K562 (cell line): ENCODE data around the gene AFDN. TPM values are rescaled to one million over a fixed set of nuclear protein-coding genes. Genes with fewer than 3 reads are reported as not detected.

ENCODE experiments used
- ATF7 ChIP-seq: fragments of 450-650 bp; IDR thresholded peaks from 2 replicates; pipeline ENCODE4 v1.7.1; 2014; ENCODE audit warnings: mild to moderate bottlenecking, moderate library complexity
- DIDO1 ChIP-seq: fragments of 450-650 bp; IDR thresholded peaks from 2 replicates; pipeline ENCODE4 v1.6.1; 2016; ENCODE audit warnings: low read depth, missing biosample characterization, missing genetic modification characterization
- MAFF ChIP-seq: IDR thresholded peaks from 2 replicates; pipeline ENCODE4 v1.6.1; 2012; ENCODE audit warnings: low read length, improper control_type of control experiment
- POLR3A ChIP-seq: IDR thresholded peaks from 2 replicates; pipeline ENCODE4 v1.6.1; 2011; ENCODE audit warnings: borderline replicate concordance, mild to moderate bottlenecking, moderate library complexity; ENCODE audit not compliant: insufficient read length, insufficient read depth; ENCODE audit errors: extremely low read depth
- RAD51 ChIP-seq: fragments of 450-650 bp; IDR thresholded peaks from 2 replicates; pipeline ENCODE4 v1.7.1; 2016; ENCODE audit warnings: low read depth, mild to moderate bottlenecking, borderline replicate concordance
- RFX7 ChIP-seq: fragments of 250-450 bp; sonication (Bioruptor Pico); IDR thresholded peaks from 2 replicates; pipeline ENCODE4 v1.5.1; 2021; ENCODE audit warnings: mild to moderate bottlenecking
- SMARCB1 ChIP-seq: IDR thresholded peaks from 2 replicates; pipeline ENCODE4 v1.6.1; 2011; ENCODE audit warnings: improper control_type of control experiment, low read depth; ENCODE audit not compliant: insufficient read length
- STAT5A ChIP-seq: IDR thresholded peaks from 2 replicates; pipeline ENCODE4 v1.6.1; 2012; ENCODE audit warnings: low read length, inconsistent platforms, borderline replicate concordance
- ZC3H8 ChIP-seq: fragments of 450-650 bp; IDR thresholded peaks from 2 replicates; pipeline ENCODE4 v1.6.1; 2017
- ZNF384 ChIP-seq: IDR thresholded peaks from 2 replicates; pipeline ENCODE4 v1.6.1; 2012; ENCODE audit warnings: low read depth, low read length, improper control_type of control experiment
- ZNF75A ChIP-seq: fragments of 450-650 bp; formaldehyde crosslinking; IDR thresholded peaks from 2 replicates; pipeline ENCODE4 v1.4.0; 2020; ENCODE audit warnings: mild to moderate bottlenecking
- ZNF778 ChIP-seq: fragments of 450-650 bp; formaldehyde crosslinking; IDR thresholded peaks from 2 replicates; pipeline ENCODE4 v1.4.0; 2020; ENCODE audit warnings: mild to moderate bottlenecking, moderate library complexity
- polyA plus RNA-seq, 8 experiments: library from polyadenylated mRNA; depleted of rRNA in 4 of 8; stranded (reverse) in 5 of 8; unstranded in 3 of 8; fragments of >200 nt; fragmentation: Nextera tagmentation in 2 of 8; fragmentation: Illumina TruSeq in 1 of 8; extraction: Ambion mirVana in 2 of 8; extraction: Trizol in 1 of 8; gene quantifications; 2 replicates each; pipeline versions ENCODE4 v1.2.1 to v1.2.3, GENCODE V29; 2011 to 2014; ENCODE audit warnings: inconsistent platforms in 1 of 8, missing spikeins in 1 of 8
- total RNA-seq, 7 experiments: library from RNA; depleted of rRNA in 6 of 7; stranded (reverse); fragments of >200 nt in 6 of 7; fragmentation: Illumina TruSeq in 2 of 7; extraction: Trizol in 2 of 7; gene quantifications; 2 replicates each; pipeline versions ENCODE4 v1.2.1 to v1.2.3, GENCODE V29; 2011 to 2021; ENCODE audit warnings: low replicate concordance in 1 of 7
- TF ChIP-seq, protein P1 (sequence below): fragments of 250-450 bp; sonication (Bioruptor Pico); IDR thresholded peaks from 2 replicates; pipeline ENCODE4 v1.8.0; 2022; ENCODE audit warnings: inconsistent platforms, mild to moderate bottlenecking, moderate library complexity, borderline replicate concordance
- TF ChIP-seq, protein P2 (sequence below): sonication (generic); formaldehyde crosslinking; IDR thresholded peaks from 2 replicates; pipeline ENCODE4 v1.8.0; 2023; ENCODE audit warnings: missing genetic modification reagents, mild to moderate bottlenecking, borderline replicate concordance
- TF ChIP-seq, protein P3 (sequence below): fragments of 250-450 bp; sonication (Bioruptor Pico); IDR thresholded peaks from 2 replicates; pipeline ENCODE4 v1.4.0; 2020

Gene AFDN
- total and polyA plus RNA-seq, 9 of the 15 experiments (the other 6 are each of a cell fraction or from before 2014, with no cell fraction given), result 7.2 to 129 (median 105) TPM

DNA sequence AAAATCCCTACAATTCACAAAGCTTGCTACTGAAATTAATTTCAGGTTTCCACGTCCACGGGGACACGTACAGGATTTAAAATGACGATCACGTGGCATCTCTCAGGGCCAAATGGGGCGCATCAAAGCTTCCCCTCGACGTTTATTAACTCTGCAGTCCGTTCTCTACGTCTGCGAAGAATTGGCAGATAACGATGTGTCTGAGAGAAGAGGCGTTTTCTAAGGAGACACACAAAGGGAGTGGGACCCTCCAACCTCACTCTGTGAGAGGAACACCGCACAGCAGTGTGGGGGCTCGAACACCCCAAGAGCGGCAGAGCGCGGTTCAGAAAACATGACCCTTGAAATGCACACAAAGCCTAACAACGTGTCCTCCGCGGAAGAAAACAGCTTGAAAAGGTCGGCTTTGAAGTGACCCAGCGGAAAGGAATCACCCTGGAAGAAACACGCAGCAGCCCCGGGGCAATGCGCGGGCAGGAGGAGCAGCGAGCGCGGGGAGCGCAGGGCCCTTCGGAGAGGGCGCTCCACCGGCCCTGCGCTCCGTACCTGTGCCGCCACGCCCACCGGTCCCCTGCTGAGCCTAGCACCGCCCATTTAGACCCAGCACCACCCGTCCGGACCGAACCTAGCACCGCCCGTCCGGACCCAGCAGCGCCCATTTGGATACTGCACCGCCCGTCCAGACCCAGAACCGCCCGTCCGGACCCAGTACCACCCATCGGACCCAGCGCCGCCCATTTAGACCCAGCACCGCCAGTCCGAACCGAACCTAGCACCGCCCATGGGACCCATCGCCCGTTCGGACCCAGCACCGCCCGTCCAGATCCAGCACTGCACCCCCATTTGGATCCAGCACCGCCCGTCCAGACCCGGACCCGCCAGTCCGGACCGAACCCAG lies 1.1 kb upstream of the AFDN start (continued):
- TF ChIP-seq, protein P1, sequence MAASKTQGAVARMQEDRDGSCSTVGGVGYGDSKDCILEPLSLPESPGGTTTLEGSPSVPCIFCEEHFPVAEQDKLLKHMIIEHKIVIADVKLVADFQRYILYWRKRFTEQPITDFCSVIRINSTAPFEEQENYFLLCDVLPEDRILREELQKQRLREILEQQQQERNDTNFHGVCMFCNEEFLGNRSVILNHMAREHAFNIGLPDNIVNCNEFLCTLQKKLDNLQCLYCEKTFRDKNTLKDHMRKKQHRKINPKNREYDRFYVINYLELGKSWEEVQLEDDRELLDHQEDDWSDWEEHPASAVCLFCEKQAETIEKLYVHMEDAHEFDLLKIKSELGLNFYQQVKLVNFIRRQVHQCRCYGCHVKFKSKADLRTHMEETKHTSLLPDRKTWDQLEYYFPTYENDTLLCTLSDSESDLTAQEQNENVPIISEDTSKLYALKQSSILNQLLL (CRISPR knock-in tag), result no peak
- TF ChIP-seq, protein P2, sequence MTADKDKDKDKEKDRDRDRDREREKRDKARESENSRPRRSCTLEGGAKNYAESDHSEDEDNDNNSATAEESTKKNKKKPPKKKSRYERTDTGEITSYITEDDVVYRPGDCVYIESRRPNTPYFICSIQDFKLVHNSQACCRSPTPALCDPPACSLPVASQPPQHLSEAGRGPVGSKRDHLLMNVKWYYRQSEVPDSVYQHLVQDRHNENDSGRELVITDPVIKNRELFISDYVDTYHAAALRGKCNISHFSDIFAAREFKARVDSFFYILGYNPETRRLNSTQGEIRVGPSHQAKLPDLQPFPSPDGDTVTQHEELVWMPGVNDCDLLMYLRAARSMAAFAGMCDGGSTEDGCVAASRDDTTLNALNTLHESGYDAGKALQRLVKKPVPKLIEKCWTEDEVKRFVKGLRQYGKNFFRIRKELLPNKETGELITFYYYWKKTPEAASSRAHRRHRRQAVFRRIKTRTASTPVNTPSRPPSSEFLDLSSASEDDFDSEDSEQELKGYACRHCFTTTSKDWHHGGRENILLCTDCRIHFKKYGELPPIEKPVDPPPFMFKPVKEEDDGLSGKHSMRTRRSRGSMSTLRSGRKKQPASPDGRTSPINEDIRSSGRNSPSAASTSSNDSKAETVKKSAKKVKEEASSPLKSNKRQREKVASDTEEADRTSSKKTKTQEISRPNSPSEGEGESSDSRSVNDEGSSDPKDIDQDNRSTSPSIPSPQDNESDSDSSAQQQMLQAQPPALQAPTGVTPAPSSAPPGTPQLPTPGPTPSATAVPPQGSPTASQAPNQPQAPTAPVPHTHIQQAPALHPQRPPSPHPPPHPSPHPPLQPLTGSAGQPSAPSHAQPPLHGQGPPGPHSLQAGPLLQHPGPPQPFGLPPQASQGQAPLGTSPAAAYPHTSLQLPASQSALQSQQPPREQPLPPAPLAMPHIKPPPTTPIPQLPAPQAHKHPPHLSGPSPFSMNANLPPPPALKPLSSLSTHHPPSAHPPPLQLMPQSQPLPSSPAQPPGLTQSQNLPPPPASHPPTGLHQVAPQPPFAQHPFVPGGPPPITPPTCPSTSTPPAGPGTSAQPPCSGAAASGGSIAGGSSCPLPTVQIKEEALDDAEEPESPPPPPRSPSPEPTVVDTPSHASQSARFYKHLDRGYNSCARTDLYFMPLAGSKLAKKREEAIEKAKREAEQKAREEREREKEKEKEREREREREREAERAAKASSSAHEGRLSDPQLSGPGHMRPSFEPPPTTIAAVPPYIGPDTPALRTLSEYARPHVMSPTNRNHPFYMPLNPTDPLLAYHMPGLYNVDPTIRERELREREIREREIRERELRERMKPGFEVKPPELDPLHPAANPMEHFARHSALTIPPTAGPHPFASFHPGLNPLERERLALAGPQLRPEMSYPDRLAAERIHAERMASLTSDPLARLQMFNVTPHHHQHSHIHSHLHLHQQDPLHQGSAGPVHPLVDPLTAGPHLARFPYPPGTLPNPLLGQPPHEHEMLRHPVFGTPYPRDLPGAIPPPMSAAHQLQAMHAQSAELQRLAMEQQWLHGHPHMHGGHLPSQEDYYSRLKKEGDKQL (CRISPR knock-in tag), result no peak
- TF ChIP-seq ZC3H8, result no peak
- no peak for TF ChIP-seq ZNF384
- peak; percentile 33; the same call in 1 of the 2 replicates for TF ChIP-seq ATF7
- no peak for TF ChIP-seq SMARCB1
- TF ChIP-seq RFX7 (CRISPR knock-in tag), result no peak
- no peak for TF ChIP-seq POLR3A
- TF ChIP-seq, protein P3, sequence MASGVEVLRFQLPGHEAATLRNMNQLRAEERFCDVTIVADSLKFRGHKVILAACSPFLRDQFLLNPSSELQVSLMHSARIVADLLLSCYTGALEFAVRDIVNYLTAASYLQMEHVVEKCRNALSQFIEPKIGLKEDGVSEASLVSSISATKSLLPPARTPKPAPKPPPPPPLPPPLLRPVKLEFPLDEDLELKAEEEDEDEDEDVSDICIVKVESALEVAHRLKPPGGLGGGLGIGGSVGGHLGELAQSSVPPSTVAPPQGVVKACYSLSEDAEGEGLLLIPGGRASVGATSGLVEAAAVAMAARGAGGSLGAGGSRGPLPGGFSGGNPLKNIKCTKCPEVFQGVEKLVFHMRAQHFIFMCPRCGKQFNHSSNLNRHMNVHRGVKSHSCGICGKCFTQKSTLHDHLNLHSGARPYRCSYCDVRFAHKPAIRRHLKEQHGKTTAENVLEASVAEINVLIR, result no peak
- no peak for TF ChIP-seq DIDO1 (tag)
- TF ChIP-seq MAFF, result no peak
- TF ChIP-seq ZNF778 (CRISPR knock-in tag), result no peak
- no peak for TF ChIP-seq STAT5A
- TF ChIP-seq ZNF75A (CRISPR knock-in tag), result no peak
- TF ChIP-seq RAD51, result peak; percentile 56; the same call in 1 of the 2 replicates
